ENCODE data around the gene C3orf62. TPM values are rescaled to one million over a fixed set of nuclear protein-coding genes. Genes with fewer than 3 reads are reported as not detected.

The C3orf62 gene
- total RNA-seq, 1 donor from 2014 or later: 9.6 TPM

Other genes starting within 250 kb of the C3orf62 start
- 490 and 496 TPM in 2 replicates for gene IMPDH2, start 247.8 kb downstream of the C3orf62 start, total RNA-seq
- gene QRICH1, start 183.2 kb downstream of the C3orf62 start, total RNA-seq: 138 and 152 TPM in 2 replicates
- 188 and 192 TPM in 2 replicates for gene QARS1, start 172.5 kb downstream of the C3orf62 start, total RNA-seq
- gene USP19, start 156.4 kb downstream of the C3orf62 start, total RNA-seq: 57.2 and 64.9 TPM in 2 replicates
- gene LAMB2, start 144.2 kb downstream of the C3orf62 start, total RNA-seq: not detected in 2 replicates
- gene CCDC71, start 110.9 kb downstream of the C3orf62 start, total RNA-seq: 25.7 and 26.7 TPM in 2 replicates
- 1.5 and 2.3 TPM in 2 replicates for gene KLHDC8B, start 105.6 kb downstream of the C3orf62 start, total RNA-seq
- gene USP4, start 62.8 kb upstream of the C3orf62 start, total RNA-seq: 94.0 and 96.9 TPM in 2 replicates
- 190 and 200 TPM in 2 replicates for gene GPX1, start 81.1 kb upstream of the C3orf62 start, total RNA-seq
- gene RHOA, start 134.7 kb upstream of the C3orf62 start, total RNA-seq: 381 and 391 TPM in 2 replicates
- 18.7 and 21.2 TPM in 2 replicates for gene TCTA, start 135.2 kb upstream of the C3orf62 start, total RNA-seq
- 2.6 and 3.7 TPM in 2 replicates for gene AMT, start 145.2 kb upstream of the C3orf62 start, total RNA-seq
- 11.1 and 12.6 TPM in 2 replicates for gene NICN1, start 152.1 kb upstream of the C3orf62 start, total RNA-seq
- gene DAG1, start 193.0 kb upstream of the C3orf62 start, total RNA-seq: 21.3 and 21.9 TPM in 2 replicates